PC-3 (cell line): ENCODE measurements around the gene KHDRBS2.

Experiments
- CTCF ChIP-seq: fragments of 300-600 bp; sonication (generic); conservative IDR thresholded peaks from 2 replicates; pipeline ENCODE4 v1.5.1; 2017; ENCODE audit warnings: antibody characterized with exemption, low read depth, mild to moderate bottlenecking, low read length
- EZH2 ChIP-seq: fragments of 300-600 bp; sonication (generic); IDR thresholded peaks from one replicate; pipeline ENCODE4 v1.6.1; 2017; ENCODE audit warnings: antibody characterized with exemption, mild to moderate bottlenecking, low read length; ENCODE audit not compliant: unreplicated experiment

- no peak for TF ChIP-seq CTCF
- TF ChIP-seq EZH2 = no peak
Observed at GRCh38 chr6:62217866-62218265, 68.2 kb downstream of the KHDRBS2 start.
